DOHH2 (cell line): ENCODE results near the gene COL7A1.

Source experiments
- H3F3A ChIP-seq: fragments of 200-600 bp; sonication (generic), shearing (Covaris generic); 2 replicates; pipeline ENCODE4 v1.6.0; 2016; ENCODE audit warnings: antibody characterized with exemption, mild to moderate bottlenecking; ENCODE audit not compliant: control insufficient read depth, insufficient read depth
- H3K27ac ChIP-seq: fragments of 200-600 bp; sonication (generic); 2 replicates; pipeline ENCODE4 v1.5.1; 2014; ENCODE audit warnings: low read depth, mild to moderate bottlenecking, low read length, moderate library complexity
- H3K27me3 ChIP-seq: fragments of 200-600 bp; sonication (generic); 2 replicates; pipeline ENCODE4 v1.6.1; 2014; ENCODE audit warnings: mild to moderate bottlenecking, low read length, mixed read lengths; ENCODE audit not compliant: control insufficient read depth
- H3K36me3 ChIP-seq: fragments of 200-600 bp; sonication (generic); 2 replicates; pipeline ENCODE4 v1.6.1; 2014; ENCODE audit warnings: mild to moderate bottlenecking, low read length, moderate library complexity, mixed read lengths; ENCODE audit not compliant: control insufficient read depth
- H3K4me1 ChIP-seq: fragments of 200-600 bp; sonication (generic); 2 replicates; pipeline ENCODE4 v1.6.1; 2014; ENCODE audit warnings: mild to moderate bottlenecking, low read length, mixed read lengths; ENCODE audit not compliant: control insufficient read depth
- H3K4me2 ChIP-seq: fragments of 200-600 bp; sonication (generic); 2 replicates; pipeline ENCODE4 v1.6.0; 2014; ENCODE audit warnings: mild to moderate bottlenecking, low read length, moderate library complexity
- H3K4me3 ChIP-seq: fragments of 200-600 bp; sonication (generic); 2 replicates; pipeline ENCODE4 v1.5.1; 2014; ENCODE audit warnings: mild to moderate bottlenecking, low read length, mixed read lengths
- H3K79me2 ChIP-seq: fragments of 200-600 bp; sonication (generic); 2 replicates; pipeline ENCODE4 v1.6.1; 2014; ENCODE audit warnings: mild to moderate bottlenecking, low read length, mixed read lengths; ENCODE audit not compliant: control insufficient read depth
- H3K9me2 ChIP-seq: fragments of 200-600 bp; sonication (generic); replicated peaks from 2 replicates; pipeline ENCODE4 v1.6.1; 2014; ENCODE audit warnings: mild to moderate bottlenecking, low read length, mixed read lengths; ENCODE audit not compliant: control insufficient read depth
- H3K9me3 ChIP-seq: fragments of 200-600 bp; sonication (generic); 2 replicates; pipeline ENCODE4 v1.6.1; 2014; ENCODE audit warnings: antibody characterized with exemption, low read length, mixed read lengths; ENCODE audit not compliant: control insufficient read depth, insufficient read depth
- H4K20me1 ChIP-seq: fragments of 200-600 bp; sonication (generic); 2 replicates; pipeline ENCODE4 v1.6.0; 2014; ENCODE audit warnings: low read depth, mild to moderate bottlenecking, antibody characterized with exemption, low read length, moderate library complexity; ENCODE audit not compliant: control insufficient read depth, insufficient read depth
- EZH2phosphoT487 ChIP-seq: fragments of 200-600 bp; sonication (generic); IDR thresholded peaks from 2 replicates; pipeline ENCODE4 v1.6.1; 2017; ENCODE audit warnings: borderline replicate concordance, mild to moderate bottlenecking, antibody characterized with exemption, low read length, moderate library complexity, mixed read lengths
- TF ChIP-seq, protein P1 (sequence below): fragments of 200-600 bp; sonication (generic); IDR thresholded peaks from one replicate; pipeline ENCODE4 v1.5.1; 2014; ENCODE audit warnings: antibody characterized with exemption, mild to moderate bottlenecking, low read depth, low read length; ENCODE audit not compliant: poor library complexity, severe bottlenecking

COL7A1 gene

DNA sequence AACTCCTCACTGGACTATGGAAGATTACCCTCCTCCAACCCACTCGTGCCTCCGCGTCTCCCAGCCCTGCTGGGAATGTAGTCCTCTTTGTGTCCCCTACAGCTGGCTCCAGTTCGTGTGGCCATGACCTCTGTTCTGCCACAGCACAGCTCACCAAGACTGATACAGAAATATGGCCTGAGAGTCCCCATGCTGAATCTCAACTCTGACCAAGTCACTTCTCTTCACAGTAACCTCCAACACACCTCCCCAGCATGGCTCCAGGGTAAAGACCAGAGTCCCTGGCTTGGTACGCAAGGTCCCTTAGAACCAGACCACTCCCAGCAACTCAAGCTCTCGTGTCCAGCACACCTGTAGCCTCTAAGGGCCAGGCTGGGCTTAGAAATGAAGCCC, 2.3 kb upstream of the COL7A1 start:
- H3K4me3 ChIP-seq = no peak overlapping the region
- no peaks in the 10 kb centered on the region for H3K9me3 ChIP-seq
- H3K79me2 ChIP-seq = no peaks in the 10 kb centered on the region
- no peak overlapping the region for H3K27ac ChIP-seq
- H3K4me1 ChIP-seq = no peaks in the 10 kb centered on the region
- H3F3A ChIP-seq = peaks cover 2% of the 10 kb centered on the region; the same call in 1 of the 2 replicates
- H3K4me2 ChIP-seq = no peak overlapping the region
- peaks cover 6% of the 10 kb centered on the region; the same call in 1 of the 2 replicates for H4K20me1 ChIP-seq
- TF ChIP-seq, protein P1, sequence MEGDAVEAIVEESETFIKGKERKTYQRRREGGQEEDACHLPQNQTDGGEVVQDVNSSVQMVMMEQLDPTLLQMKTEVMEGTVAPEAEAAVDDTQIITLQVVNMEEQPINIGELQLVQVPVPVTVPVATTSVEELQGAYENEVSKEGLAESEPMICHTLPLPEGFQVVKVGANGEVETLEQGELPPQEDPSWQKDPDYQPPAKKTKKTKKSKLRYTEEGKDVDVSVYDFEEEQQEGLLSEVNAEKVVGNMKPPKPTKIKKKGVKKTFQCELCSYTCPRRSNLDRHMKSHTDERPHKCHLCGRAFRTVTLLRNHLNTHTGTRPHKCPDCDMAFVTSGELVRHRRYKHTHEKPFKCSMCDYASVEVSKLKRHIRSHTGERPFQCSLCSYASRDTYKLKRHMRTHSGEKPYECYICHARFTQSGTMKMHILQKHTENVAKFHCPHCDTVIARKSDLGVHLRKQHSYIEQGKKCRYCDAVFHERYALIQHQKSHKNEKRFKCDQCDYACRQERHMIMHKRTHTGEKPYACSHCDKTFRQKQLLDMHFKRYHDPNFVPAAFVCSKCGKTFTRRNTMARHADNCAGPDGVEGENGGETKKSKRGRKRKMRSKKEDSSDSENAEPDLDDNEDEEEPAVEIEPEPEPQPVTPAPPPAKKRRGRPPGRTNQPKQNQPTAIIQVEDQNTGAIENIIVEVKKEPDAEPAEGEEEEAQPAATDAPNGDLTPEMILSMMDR = no peak
- no peak for TF ChIP-seq EZH2phosphoT487
- H3K9me2 ChIP-seq = no peaks in the 10 kb centered on the region
- peaks cover 41% of the 10 kb centered on the region for H3K36me3 ChIP-seq
- H3K27me3 ChIP-seq = no peaks in the 10 kb centered on the region

DNA sequence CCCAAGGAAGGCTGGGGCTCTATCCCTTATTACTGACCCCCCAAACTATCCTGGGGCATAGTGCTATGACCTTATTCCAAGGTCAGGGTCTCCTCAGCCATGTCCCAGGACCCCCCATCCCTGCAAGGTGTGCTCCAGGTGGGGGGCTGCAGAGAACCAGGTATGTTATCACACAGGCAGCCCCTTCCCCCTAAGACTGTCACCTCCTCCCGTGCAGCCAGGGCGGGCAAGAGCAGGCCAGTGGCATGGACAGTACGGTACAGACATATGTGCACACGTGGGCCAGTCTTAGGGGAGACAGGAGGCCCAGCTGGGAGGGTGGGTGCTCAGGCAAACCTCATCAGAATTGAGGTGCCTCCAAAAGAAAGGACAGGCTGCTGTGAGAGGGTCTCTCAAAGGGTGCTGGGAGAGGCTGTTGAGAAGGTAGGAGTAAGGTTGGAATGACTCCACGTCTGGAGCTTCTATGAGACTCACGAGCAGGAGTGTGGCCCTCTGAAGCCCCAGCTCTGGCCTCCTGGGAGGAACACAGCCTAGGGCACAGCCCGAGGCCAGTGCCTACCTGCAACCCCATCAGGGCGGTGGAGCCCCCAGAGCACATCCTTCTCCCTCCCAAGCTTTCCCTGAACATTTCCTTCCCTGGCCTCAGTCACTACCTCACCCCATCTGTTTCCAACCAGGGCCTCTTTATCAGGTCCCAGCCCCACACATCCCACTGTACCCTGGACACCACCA, 1.7 kb upstream of the COL7A1 start:
- Histone ChIP-seq H4K20me1 (peaks cover 6% of the 10 kb centered on the region; the same call in 1 of the 2 replicates), H3K27me3 (no peaks in the 10 kb centered on the region), H3K4me2 (no peak overlapping the region), H3K27ac (no peak overlapping the region), H3K4me1 (no peaks in the 10 kb centered on the region), H3K9me2 (no peaks in the 10 kb centered on the region), H3F3A (peaks cover 2% of the 10 kb centered on the region; the same call in 1 of the 2 replicates), H3K4me3 (no peak overlapping the region), H3K9me3 (no peaks in the 10 kb centered on the region), H3K36me3 (peaks cover 41% of the 10 kb centered on the region), H3K79me2 (no peaks in the 10 kb centered on the region)
- TF ChIP-seq EZH2phosphoT487 = no peak
- TF ChIP-seq, protein P1 = no peak

DNA sequence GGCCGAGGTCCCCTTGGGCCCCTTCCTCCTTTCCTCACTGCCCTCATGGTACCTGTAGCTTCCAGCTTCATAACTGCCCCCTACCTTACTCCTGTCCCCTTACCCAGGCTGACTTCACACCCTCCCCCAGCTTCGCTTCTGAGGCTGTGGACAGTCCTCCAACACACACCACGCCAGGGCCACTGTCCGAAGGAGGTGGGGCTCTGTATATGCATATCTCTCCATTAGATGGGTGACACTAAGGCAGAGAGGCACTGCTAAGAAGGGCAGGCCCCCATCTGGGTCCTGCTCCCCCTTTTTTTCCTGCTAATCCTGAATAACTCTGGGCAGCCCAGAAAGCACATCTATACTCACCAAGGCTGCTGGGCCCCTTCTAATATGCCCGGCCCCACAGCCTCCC, 1.0 kb upstream of the COL7A1 start:
- H3K36me3 ChIP-seq = peaks cover 35% of the 10 kb centered on the region
- H3K4me3 ChIP-seq = no peak overlapping the region
- H3F3A ChIP-seq = peaks cover 2% of the 10 kb centered on the region; the same call in 1 of the 2 replicates
- peaks cover 6% of the 10 kb centered on the region; the same call in 1 of the 2 replicates for H4K20me1 ChIP-seq
- TF ChIP-seq, protein P1 = no peak
- no peak for TF ChIP-seq EZH2phosphoT487
- no peaks in the 10 kb centered on the region for H3K9me2 ChIP-seq
- no peak overlapping the region for H3K27ac ChIP-seq
- H3K9me3 ChIP-seq = no peaks in the 10 kb centered on the region
- H3K79me2 ChIP-seq = no peaks in the 10 kb centered on the region
- no peak overlapping the region for H3K4me2 ChIP-seq
- H3K4me1 ChIP-seq = no peaks in the 10 kb centered on the region
- no peaks in the 10 kb centered on the region for H3K27me3 ChIP-seq
